RWPE2 (cell line): ENCODE measurements around the gene SNCG.
"Not testable (repeated sequence)": the region's sequence is repeated elsewhere in the genome, so short reads cannot be mapped to it uniquely, and the experiment has no call there.

Experiments
- ATAC-seq: fragments of 200-7000 bp; cut with Tn5 transposase; 3 replicates; pipeline ENCODE4 v1.9.1; 2021; ENCODE audit warnings: low read depth
- DNase-seq: peaks from one replicate; pipeline ENCODE4 v3.0.0-alpha.2; 2020; ENCODE audit warnings: low spot score
- H3K27ac ChIP-seq: fragments of 450-650 bp; 2 replicates; pipeline ENCODE4 v1.5.1; 2017; ENCODE audit warnings: mild to moderate bottlenecking; ENCODE audit not compliant: poor library complexity, severe bottlenecking
- H3K27me3 ChIP-seq: fragments of 250-450 bp; sonication (Bioruptor Pico); 2 replicates; pipeline ENCODE4 v1.5.1; 2021; ENCODE audit warnings: mild to moderate bottlenecking, moderate library complexity; ENCODE audit not compliant: insufficient read depth, poor library complexity, severe bottlenecking
- H3K36me3 ChIP-seq: fragments of 250-450 bp; sonication (Bioruptor Pico); 2 replicates; pipeline ENCODE4 v1.5.1; 2020; ENCODE audit warnings: low read depth, mild to moderate bottlenecking, moderate library complexity
- H3K4me1 ChIP-seq: fragments of 250-450 bp; sonication (Bioruptor Pico); 2 replicates; pipeline ENCODE4 v1.5.1; 2021; ENCODE audit warnings: mild to moderate bottlenecking, moderate library complexity; ENCODE audit not compliant: insufficient read depth, poor library complexity, severe bottlenecking
- H3K4me3 ChIP-seq: fragments of 250-450 bp; sonication (Bioruptor Pico); 2 replicates; pipeline ENCODE4 v1.5.1; 2021; ENCODE audit warnings: mild to moderate bottlenecking, moderate library complexity; ENCODE audit not compliant: severe bottlenecking
- H3K9me3 ChIP-seq: fragments of 250-450 bp; sonication (Bioruptor Pico); 2 replicates; pipeline ENCODE4 v1.5.1; 2021; ENCODE audit warnings: mild to moderate bottlenecking, moderate library complexity; ENCODE audit not compliant: severe bottlenecking
- TF ChIP-seq, protein P1 (sequence below): fragments of 450-650 bp; IDR thresholded peaks from one replicate; pipeline ENCODE4 v1.5.1; 2017; ENCODE audit warnings: mild to moderate bottlenecking, moderate library complexity; ENCODE audit not compliant: poor library complexity, severe bottlenecking

Gene SNCG

GRCh38 chr10:86944471-86944870, 13.9 kb upstream of the SNCG start:
- no peaks in the 10 kb centered on the region for H3K4me1 ChIP-seq
- TF ChIP-seq, protein P1, sequence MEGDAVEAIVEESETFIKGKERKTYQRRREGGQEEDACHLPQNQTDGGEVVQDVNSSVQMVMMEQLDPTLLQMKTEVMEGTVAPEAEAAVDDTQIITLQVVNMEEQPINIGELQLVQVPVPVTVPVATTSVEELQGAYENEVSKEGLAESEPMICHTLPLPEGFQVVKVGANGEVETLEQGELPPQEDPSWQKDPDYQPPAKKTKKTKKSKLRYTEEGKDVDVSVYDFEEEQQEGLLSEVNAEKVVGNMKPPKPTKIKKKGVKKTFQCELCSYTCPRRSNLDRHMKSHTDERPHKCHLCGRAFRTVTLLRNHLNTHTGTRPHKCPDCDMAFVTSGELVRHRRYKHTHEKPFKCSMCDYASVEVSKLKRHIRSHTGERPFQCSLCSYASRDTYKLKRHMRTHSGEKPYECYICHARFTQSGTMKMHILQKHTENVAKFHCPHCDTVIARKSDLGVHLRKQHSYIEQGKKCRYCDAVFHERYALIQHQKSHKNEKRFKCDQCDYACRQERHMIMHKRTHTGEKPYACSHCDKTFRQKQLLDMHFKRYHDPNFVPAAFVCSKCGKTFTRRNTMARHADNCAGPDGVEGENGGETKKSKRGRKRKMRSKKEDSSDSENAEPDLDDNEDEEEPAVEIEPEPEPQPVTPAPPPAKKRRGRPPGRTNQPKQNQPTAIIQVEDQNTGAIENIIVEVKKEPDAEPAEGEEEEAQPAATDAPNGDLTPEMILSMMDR = no peak
- no peaks in the 10 kb centered on the region for H3K27me3 ChIP-seq
- DNase-seq = no peak
- no peak overlapping the region for H3K27ac ChIP-seq
- H3K36me3 ChIP-seq = no peaks in the 10 kb centered on the region
- no peak overlapping the region for H3K4me3 ChIP-seq
- no peaks in the 10 kb centered on the region for H3K9me3 ChIP-seq
- peak; percentile 24; the same call in 1 of the 3 replicates for ATAC-seq

DNA sequence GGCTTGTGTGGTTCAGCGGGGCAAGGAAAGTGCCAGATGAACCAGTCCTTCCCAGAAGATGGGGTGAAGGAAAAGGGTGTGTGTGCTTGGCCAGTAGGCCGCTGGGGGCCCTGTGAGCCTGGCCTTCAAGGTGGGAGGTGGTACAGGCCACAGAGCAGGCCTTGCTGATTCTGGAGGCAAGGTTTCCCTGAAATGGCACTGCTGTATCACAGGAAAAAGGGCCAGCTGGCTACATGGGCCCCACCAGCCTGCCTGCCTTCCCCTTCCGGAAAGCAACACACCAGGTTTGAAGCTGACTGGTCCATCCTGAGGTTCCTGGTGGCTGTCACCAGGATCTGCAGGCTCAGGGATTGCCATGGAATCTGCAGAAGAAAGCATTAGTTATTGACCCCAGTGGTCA, 13.5 kb upstream of the SNCG start:
- Histone ChIP-seq H3K4me3 (no peak overlapping the region), H3K9me3 (no peaks in the 10 kb centered on the region), H3K4me1 (no peaks in the 10 kb centered on the region), H3K27me3 (no peaks in the 10 kb centered on the region), H3K36me3 (no peaks in the 10 kb centered on the region), H3K27ac (no peak overlapping the region)
- TF ChIP-seq, protein P1 = no peak
- DNase-seq (no peak), ATAC-seq (no peak)

GRCh38 chr10:86945361-86946212, 12.8 kb upstream of the SNCG start:
- H3K9me3 ChIP-seq = no peaks in the 10 kb centered on the region
- DNase-seq = peak; percentile 49
- H3K27ac ChIP-seq = no peak overlapping the region
- no peak overlapping the region for H3K4me3 ChIP-seq
- no peaks in the 10 kb centered on the region for H3K36me3 ChIP-seq
- H3K4me1 ChIP-seq = no peaks in the 10 kb centered on the region
- ATAC-seq = peak; percentile 59
- TF ChIP-seq, protein P1 = peak; percentile 24
- H3K27me3 ChIP-seq = no peaks in the 10 kb centered on the region

- no peak for ATAC-seq
- peak; percentile 40 for DNase-seq
Measured at GRCh38 chr10:86946213-86947155, 11.9 kb upstream of the SNCG start.

DNA sequence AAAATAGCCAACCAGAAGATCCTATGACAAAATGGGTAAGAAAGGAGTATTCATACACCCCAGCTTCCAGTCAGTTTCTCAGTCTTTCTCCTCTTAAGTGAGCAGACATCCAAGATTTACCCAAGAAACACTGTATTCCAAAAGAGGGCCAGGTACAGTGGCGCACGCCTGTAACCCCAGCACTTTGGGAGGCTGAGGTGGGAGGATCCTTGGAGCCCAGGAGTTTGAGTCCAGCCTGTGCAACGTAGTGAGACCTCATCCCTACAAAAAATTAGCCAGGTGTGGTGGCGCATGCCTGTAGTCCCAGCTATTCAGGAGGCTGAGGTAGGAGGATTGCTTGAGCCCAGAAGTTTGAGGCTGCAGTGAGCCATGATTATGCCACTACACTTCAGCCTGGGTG, 10.6 kb upstream of the SNCG start:
- H3K4me3 ChIP-seq, H3K36me3 ChIP-seq, H3K27ac ChIP-seq, H3K4me1 ChIP-seq, H3K9me3 ChIP-seq, H3K27me3 ChIP-seq, ATAC-seq, DNase-seq: not testable (repeated sequence)

More at GRCh38 chr10:86946213-86947155, 11.9 kb upstream of the SNCG start:
- H3K4me3 ChIP-seq = no peak overlapping the region
- no peaks in the 10 kb centered on the region for H3K9me3 ChIP-seq
- H3K27me3 ChIP-seq = no peaks in the 10 kb centered on the region
- H3K27ac ChIP-seq = no peak overlapping the region
- H3K4me1 ChIP-seq = no peaks in the 10 kb centered on the region
- TF ChIP-seq, protein P1 = no peak
- H3K36me3 ChIP-seq = no peaks in the 10 kb centered on the region
